Measurements from ENCODE around the gene PGAM5. TPM values are rescaled to one million over a fixed set of nuclear protein-coding genes. Genes with fewer than 3 reads are reported as not detected.

The PGAM5 gene
- total RNA-seq, 2 experiments from 2014 or later: 12.8 to 15.1 TPM

DNA sequence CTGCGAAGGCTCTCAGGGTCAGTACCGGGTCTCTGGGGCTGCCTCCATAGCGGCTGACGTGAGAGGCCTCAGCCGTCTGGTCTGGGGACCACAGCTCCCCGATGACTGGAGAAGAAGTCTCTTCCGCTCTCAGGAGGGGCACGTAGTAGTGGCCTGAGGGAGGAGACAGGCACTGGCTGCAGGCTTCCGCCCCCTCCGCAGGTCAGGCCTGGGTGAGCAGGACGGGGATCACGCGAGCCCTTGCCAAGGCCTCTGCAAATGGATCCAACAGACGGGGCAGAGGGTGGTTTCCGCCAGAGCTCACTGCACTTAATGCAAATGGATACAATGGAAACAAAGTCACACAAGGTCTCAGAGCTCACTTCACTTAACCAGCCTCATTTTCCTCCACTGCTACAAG is 26.3 kb downstream of the PGAM5 start:
- Mint-ChIP-seq H3K27me3 (no peaks in the 10 kb centered on the region), H3K36me3 (ENCODE audit: low read depth) (peaks cover 94% of the 10 kb centered on the region), H3K27ac (no peak overlapping the region), H3K9me3 (no peaks in the 10 kb centered on the region), H3K4me3 (no peak overlapping the region), H3K4me1 (ENCODE audit: low read depth) (no peaks in the 10 kb centered on the region)
- Histone ChIP-seq H3K9me3 (ENCODE audit: control insufficient read depth in 1 of 2, insufficient read depth in 1 of 2, low read length in 2 of 2) (no peaks in the 10 kb centered on the region), H3K4me1 (ENCODE audit: insufficient read depth, low read length) (no peaks in the 10 kb centered on the region), H3K27me3 (ENCODE audit: control insufficient read depth in 1 of 2, insufficient read depth in 2 of 2, low read length in 2 of 2) (no peaks in the 10 kb centered on the region), H3K4me3 (ENCODE audit: low read length) (no peak overlapping the region), H3K36me3 (ENCODE audit: insufficient read depth, low read length) (peaks cover 82% of the 10 kb centered on the region), H3K27ac (ENCODE audit: low read depth in 1 of 2, low read length in 2 of 2) (no peak overlapping the region)
- DNase-seq (no peak), ATAC-seq (ENCODE audit: poor library complexity) (no peak)
- intact Hi-C loops (cut with DNase I, micrococcal nuclease): no loop called here
- CTCF ChIA-PET: no interaction called here
- POLR2A ChIA-PET: no interaction called here
- TF ChIP-seq, protein P1, sequence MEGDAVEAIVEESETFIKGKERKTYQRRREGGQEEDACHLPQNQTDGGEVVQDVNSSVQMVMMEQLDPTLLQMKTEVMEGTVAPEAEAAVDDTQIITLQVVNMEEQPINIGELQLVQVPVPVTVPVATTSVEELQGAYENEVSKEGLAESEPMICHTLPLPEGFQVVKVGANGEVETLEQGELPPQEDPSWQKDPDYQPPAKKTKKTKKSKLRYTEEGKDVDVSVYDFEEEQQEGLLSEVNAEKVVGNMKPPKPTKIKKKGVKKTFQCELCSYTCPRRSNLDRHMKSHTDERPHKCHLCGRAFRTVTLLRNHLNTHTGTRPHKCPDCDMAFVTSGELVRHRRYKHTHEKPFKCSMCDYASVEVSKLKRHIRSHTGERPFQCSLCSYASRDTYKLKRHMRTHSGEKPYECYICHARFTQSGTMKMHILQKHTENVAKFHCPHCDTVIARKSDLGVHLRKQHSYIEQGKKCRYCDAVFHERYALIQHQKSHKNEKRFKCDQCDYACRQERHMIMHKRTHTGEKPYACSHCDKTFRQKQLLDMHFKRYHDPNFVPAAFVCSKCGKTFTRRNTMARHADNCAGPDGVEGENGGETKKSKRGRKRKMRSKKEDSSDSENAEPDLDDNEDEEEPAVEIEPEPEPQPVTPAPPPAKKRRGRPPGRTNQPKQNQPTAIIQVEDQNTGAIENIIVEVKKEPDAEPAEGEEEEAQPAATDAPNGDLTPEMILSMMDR (IDR thresholded peaks at IDR 0.05): no peak

- Mint-ChIP-seq H3K27me3 (no peaks in the 10 kb centered on the region), H3K4me1 (ENCODE audit: low read depth) (peaks cover 13% of the 10 kb centered on the region), H3K4me3 (no peak overlapping the region), H3K36me3 (ENCODE audit: low read depth) (peaks cover 92% of the 10 kb centered on the region), H3K27ac (no peak overlapping the region), H3K9me3 (no peaks in the 10 kb centered on the region)
- ChIA-PET CTCF (no interaction called here), POLR2A (no interaction called here)
- intact Hi-C loops (cut with DNase I, micrococcal nuclease): no loop called here
- Histone ChIP-seq H3K36me3 (ENCODE audit: insufficient read depth, low read length) (peaks cover 86% of the 10 kb centered on the region), H3K4me1 (ENCODE audit: insufficient read depth, low read length) (no peaks in the 10 kb centered on the region), H3K4me3 (ENCODE audit: low read length) (no peak overlapping the region), H3K27me3 (ENCODE audit: control insufficient read depth in 1 of 2, insufficient read depth in 2 of 2, low read length in 2 of 2) (no peaks in the 10 kb centered on the region), H3K9me3 (ENCODE audit: control insufficient read depth in 1 of 2, insufficient read depth in 1 of 2, low read length in 2 of 2) (no peaks in the 10 kb centered on the region), H3K27ac (ENCODE audit: low read depth in 1 of 2, low read length in 2 of 2) (no peak overlapping the region)
- DNase-seq: no peak
- ATAC-seq (ENCODE audit: poor library complexity): no peak
- TF ChIP-seq, protein P1 (IDR thresholded peaks at IDR 0.05): no peak
Observed at GRCh38 chr12:132739600-132740312, 29.1 kb downstream of the PGAM5 start.

GRCh38 chr12:132740313-132740646 is 29.6 kb downstream of the PGAM5 start:
- H3K36me3 ChIP-seq (ENCODE audit: insufficient read depth, low read length): peaks cover 86% of the 10 kb centered on the region
- POLR2A ChIA-PET: interaction anchor here (1.4 kb wide), 1 partner anchor 29 kb away, joined by 4 read pairs; the partner anchor contains the start of gene PGAM5
- Mint-ChIP-seq H3K4me1 (ENCODE audit: low read depth) (peaks cover 13% of the 10 kb centered on the region), H3K27ac (no peak overlapping the region), H3K36me3 (ENCODE audit: low read depth) (peaks cover 92% of the 10 kb centered on the region), H3K9me3 (no peaks in the 10 kb centered on the region), H3K4me3 (no peak overlapping the region), H3K27me3 (no peaks in the 10 kb centered on the region)
- no peak for ATAC-seq (ENCODE audit: poor library complexity)
- no peaks in the 10 kb centered on the region for H3K9me3 ChIP-seq (ENCODE audit: control insufficient read depth in 1 of 2, insufficient read depth in 1 of 2, low read length in 2 of 2)
- no peaks in the 10 kb centered on the region for H3K4me1 ChIP-seq (ENCODE audit: insufficient read depth, low read length)
- DNase-seq: no peak
- TF ChIP-seq, protein P1 (IDR thresholded peaks at IDR 0.05): no peak
- H3K4me3 ChIP-seq (ENCODE audit: low read length): no peak overlapping the region
- no peaks in the 10 kb centered on the region for H3K27me3 ChIP-seq (ENCODE audit: control insufficient read depth in 1 of 2, insufficient read depth in 2 of 2, low read length in 2 of 2)
- intact Hi-C loops (cut with DNase I, micrococcal nuclease): no loop called here
- no peak overlapping the region for H3K27ac ChIP-seq (ENCODE audit: low read depth in 1 of 2, low read length in 2 of 2)
- CTCF ChIA-PET: no interaction called here
